ENCODE data around the gene SLC24A2. TPM values are rescaled to one million over a fixed set of nuclear protein-coding genes. Genes with fewer than 3 reads are reported as not detected.
"Not testable (repeated sequence)": the region's sequence is repeated elsewhere in the genome, so short reads cannot be mapped to it uniquely, and the experiment has no call there.

SLC24A2 gene
- not detected for total RNA-seq
- long read RNA-seq, result 0 reads

- no peak for DNase-seq
- Histone ChIP-seq H3K27me3 (ENCODE audit: low read depth) (peaks cover 31% of the 10 kb centered on the region), H3K27ac (no peak within 1 kb of the TSS), H3K4me3 (peak within 1 kb of the TSS; percentile 4), H3K9me3 (no peaks in the 10 kb centered on the region), H3K4me1 (no peaks in the 10 kb centered on the region), H3K36me3 (no peaks in the 10 kb centered on the region)
- TF ChIP-seq CTCF (IDR thresholded peaks at IDR 0.05), result no peak
- intact Hi-C loops (cut with DNase I), result no loop called here
- ATAC-seq, result peak in 1 of 2 donors; percentile 30
Observed at GRCh38 chr9:19788614-19789271, at the start of gene SLC24A2. TSS of gene SLC24A2 (minus strand) at chr9:19789037.

GRCh38 chr9:19833331-19833730 is 44.5 kb upstream of the SLC24A2 start:
- H3K36me3 ChIP-seq; H3K27ac ChIP-seq; intact Hi-C loops (cut with DNase I); H3K4me1 ChIP-seq; ATAC-seq; DNase-seq; H3K4me3 ChIP-seq; H3K27me3 ChIP-seq (ENCODE audit: low read depth); H3K9me3 ChIP-seq: not testable (repeated sequence)

- intact Hi-C loops (cut with DNase I), result no loop called here
- H3K36me3 ChIP-seq, result no peaks in the 10 kb centered on the region
Observed at GRCh38 chr9:19830796-19831195, 42.0 kb upstream of the SLC24A2 start.

GRCh38 chr9:19828576-19829109 is 39.8 kb upstream of the SLC24A2 start:
- no peak for DNase-seq
- intact Hi-C loops (cut with DNase I), result no loop called here

More at GRCh38 chr9:19830796-19831195, 42.0 kb upstream of the SLC24A2 start:
- no peak overlapping the region for H3K4me3 ChIP-seq
- H3K27me3 ChIP-seq (ENCODE audit: low read depth), result no peaks in the 10 kb centered on the region
- no peaks in the 10 kb centered on the region for H3K4me1 ChIP-seq
- ATAC-seq (no peak), DNase-seq (no peak)
- no peak for TF ChIP-seq CTCF (IDR thresholded peaks at IDR 0.05)
- H3K9me3 ChIP-seq, result no peaks in the 10 kb centered on the region
- H3K27ac ChIP-seq, result no peak overlapping the region

GRCh38 chr9:19816769-19817168 is 27.9 kb upstream of the SLC24A2 start:
- no peak for TF ChIP-seq CTCF (IDR thresholded peaks at IDR 0.05)
- no peak overlapping the region for H3K27ac ChIP-seq
- no peaks in the 10 kb centered on the region for H3K27me3 ChIP-seq (ENCODE audit: low read depth)
- H3K4me1 ChIP-seq, result no peaks in the 10 kb centered on the region
- H3K9me3 ChIP-seq, result peaks cover 6% of the 10 kb centered on the region
- ATAC-seq (no peak), DNase-seq (no peak)
- intact Hi-C loops (cut with DNase I), result no loop called here
- H3K4me3 ChIP-seq, result no peak overlapping the region
- no peaks in the 10 kb centered on the region for H3K36me3 ChIP-seq

More at GRCh38 chr9:19828576-19829109, 39.8 kb upstream of the SLC24A2 start:
- ATAC-seq, result no peak
- no peak for TF ChIP-seq CTCF (IDR thresholded peaks at IDR 0.05)
- H3K9me3 ChIP-seq, result no peaks in the 10 kb centered on the region
- H3K27ac ChIP-seq, result no peak overlapping the region
- H3K27me3 ChIP-seq (ENCODE audit: low read depth), result no peaks in the 10 kb centered on the region
- H3K4me3 ChIP-seq, result no peak overlapping the region
- no peaks in the 10 kb centered on the region for H3K4me1 ChIP-seq
- no peaks in the 10 kb centered on the region for H3K36me3 ChIP-seq

GRCh38 chr9:19812194-19812593 is 23.4 kb upstream of the SLC24A2 start:
- no peak for ATAC-seq
- H3K27ac ChIP-seq, result no peak overlapping the region
- DNase-seq, result no peak
- no peak for TF ChIP-seq CTCF (IDR thresholded peaks at IDR 0.05)
- H3K36me3 ChIP-seq, result no peaks in the 10 kb centered on the region
- H3K9me3 ChIP-seq, result peaks cover 6% of the 10 kb centered on the region
- intact Hi-C loops (cut with DNase I), result no loop called here
- no peaks in the 10 kb centered on the region for H3K4me1 ChIP-seq
- H3K4me3 ChIP-seq, result no peak overlapping the region
- no peaks in the 10 kb centered on the region for H3K27me3 ChIP-seq (ENCODE audit: low read depth)

Measured in lower lobe of right lung (tissue), 2 donors.